Superior temporal gyrus (tissue), 1 donor: ENCODE data around the gene MSANTD1.
"Not testable (repeated sequence)": the region's sequence is repeated elsewhere in the genome, so short reads cannot be mapped to it uniquely, and the experiment has no call there.

Experiments
- DNase-seq: peaks from one replicate; pipeline ENCODE4 v3.0.0-alpha.2; 2016; ENCODE audit errors: extremely low spot score

The MSANTD1 gene

DNA sequence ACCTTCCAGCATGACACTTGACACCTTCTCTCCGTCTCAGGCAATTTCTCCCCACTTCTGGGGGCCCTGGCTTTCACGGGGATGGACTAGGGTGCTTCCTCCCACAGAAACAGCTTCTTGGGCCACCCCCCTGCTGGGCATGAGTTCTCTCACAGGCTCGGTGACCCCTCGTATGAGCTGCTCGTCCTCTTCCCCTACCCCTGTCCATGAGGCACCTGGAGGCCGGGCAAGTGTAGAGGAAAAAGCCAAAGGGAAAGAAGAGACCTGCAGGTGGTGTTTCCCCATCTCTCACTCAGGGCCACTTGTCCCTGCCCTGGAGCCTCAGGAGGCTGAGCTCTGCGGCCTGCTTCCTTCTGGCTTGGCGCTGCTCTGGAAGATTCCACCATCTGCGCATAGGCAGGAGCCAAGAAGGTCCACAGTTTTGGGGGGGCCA, 41.9 kb downstream of the MSANTD1 start:
- DNase-seq = no peak

DNA sequence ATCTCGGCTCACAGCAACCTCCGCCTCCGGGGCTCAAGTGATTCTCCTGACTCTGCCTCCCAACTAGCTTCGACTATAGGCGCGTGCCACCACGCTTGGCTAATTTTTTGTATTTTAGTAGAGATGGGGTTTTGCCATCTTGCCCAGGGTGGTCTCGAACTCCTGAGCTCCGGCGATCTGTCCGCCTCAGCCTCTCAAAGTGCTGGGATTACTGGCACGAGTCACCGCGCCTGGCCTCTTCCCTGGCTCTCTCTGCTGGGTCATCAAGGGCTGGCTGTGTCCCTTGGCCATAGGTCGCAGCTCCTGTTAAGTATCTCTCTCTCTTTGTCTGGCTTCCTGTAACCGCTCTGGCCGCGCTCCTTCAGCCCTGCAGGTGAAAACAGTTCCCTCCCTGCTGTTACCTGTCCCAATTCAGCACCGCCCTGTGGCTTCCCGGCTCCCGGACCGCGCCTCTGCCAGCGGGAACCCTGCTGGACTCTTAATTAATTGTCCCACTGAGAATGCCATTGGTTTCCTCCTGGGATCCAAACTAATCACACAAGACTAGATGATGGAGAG, 42.5 kb downstream of the MSANTD1 start:
- DNase-seq = no peak

DNA sequence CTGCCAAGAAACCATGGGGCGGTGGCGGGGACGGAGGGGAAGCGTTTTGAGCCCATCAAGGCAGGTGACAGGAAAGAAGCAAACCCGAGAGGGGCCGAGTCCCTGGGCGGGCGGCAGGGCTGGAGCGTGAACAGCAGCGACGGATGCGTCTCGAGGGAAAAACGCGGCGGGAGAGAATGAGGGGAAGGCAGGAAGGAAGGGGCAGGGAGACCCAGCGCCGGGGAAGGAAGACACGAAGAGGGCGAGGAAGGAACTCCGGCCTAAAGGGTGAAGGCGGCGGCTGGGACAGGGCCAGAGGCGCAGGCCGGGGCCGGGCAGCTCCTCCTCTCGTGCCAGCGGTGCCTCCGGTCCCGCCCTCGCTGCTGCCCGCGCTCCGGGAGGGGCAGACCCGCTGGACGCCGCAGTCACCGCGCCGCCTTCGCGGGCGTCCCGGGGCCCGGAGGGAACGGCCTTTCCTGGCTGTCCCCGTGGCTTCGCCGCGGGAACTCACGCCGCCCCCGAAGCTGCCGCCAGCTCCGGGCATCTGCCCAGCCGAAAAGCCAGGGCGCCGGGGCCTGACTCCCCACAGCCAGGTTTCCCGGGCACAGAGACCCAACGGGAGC, 43.1 kb downstream of the MSANTD1 start:
- DNase-seq = peak; percentile 32

DNA sequence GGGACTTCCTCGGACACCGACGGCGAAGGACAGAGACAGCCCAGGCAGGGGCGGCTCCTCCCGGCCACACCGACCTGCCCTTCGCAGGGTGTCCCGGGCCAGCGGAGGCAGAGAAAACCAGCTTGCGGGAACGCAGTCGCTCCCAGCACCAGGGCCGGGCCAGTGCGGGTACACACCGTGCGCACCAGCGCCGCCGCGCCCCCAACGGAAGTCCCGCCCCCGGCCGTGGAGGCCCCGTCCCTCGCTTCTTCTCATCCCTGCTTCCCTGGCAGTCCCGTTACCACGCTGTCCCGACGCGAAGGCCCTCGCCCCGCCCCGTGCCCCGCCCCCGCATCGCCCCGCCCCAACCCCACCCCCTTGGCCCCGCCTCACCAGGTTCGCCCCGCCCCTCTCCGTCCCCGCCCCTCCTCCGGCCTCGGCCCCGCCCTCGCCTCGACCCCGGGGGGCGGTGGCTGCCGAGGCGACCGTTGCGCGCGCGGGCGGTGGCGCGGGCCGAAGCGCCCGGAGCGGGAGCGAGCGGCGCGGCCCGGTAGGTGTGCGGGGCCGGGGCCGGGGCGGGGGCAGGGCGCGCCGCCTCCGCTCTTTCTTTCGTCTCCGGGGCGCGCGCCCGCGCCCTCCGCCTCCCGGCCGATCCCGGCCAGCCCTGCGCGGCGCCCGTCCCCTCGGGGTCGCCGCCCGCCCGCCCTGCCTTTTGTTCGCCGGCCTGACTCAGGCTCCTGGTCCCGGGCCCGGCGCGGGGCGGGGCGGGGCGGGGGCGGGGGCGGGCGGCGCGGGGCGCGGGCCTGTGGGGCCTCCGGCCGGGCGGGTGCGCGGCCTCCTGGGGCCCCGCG, 43.8 kb downstream of the MSANTD1 start, which contains the start of gene RGS12:
Gene RGS12 (plus strand): TSS at position 451 of the 830 bp plus-strand sequence. CDS start 23,150 bp downstream, outside the sequence.
- DNase-seq = peak; percentile 90

DNA sequence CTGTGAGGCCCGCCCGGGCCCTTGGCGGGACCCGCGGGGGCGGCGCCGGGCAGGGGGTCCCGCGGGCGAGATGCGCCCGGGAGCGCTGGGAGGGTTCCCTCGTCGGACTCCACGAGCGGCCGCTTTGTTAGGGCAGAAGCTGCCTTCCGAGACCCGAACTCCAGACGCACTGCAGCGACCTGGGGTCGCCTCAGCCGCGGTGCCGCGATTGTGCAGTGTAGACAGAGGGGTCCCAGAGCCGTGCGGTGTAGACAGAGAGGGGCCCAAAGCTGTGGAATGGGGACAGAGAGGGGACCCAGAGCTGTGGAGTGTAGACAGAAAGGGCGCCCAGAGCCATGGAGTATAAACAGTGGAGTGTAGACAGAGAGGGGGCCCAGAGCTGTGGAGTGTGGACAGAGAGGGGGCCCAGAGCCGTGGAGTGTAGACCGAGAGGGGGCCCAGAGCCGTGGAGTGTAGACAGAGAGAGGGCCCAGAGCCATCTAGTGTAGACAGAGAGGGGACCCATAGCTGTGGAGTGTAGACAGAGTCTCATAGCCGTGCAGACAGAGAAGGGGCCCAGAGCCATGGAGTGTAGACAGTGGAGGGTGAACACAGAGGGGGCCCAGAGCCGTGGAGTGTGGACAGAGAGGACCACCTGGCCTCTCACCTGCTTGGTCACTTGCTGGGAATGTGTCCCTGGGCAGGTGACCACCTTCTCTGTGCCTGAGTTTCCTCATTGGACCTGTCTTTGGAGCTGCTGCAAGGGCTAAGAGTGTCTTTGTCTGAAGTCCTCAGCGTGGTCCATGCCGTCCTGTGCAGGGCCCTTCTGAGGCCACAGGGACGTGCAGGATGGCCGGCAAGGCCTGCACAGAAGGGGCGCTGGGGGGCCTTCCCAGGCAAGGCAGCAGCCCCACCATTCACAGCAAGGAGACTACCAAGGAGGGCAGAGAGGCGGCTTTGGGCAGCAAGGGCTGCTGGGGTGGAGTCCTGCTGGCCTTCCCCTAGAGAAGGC, 44.7 kb downstream of the MSANTD1 start:
- DNase-seq = no peak

DNA sequence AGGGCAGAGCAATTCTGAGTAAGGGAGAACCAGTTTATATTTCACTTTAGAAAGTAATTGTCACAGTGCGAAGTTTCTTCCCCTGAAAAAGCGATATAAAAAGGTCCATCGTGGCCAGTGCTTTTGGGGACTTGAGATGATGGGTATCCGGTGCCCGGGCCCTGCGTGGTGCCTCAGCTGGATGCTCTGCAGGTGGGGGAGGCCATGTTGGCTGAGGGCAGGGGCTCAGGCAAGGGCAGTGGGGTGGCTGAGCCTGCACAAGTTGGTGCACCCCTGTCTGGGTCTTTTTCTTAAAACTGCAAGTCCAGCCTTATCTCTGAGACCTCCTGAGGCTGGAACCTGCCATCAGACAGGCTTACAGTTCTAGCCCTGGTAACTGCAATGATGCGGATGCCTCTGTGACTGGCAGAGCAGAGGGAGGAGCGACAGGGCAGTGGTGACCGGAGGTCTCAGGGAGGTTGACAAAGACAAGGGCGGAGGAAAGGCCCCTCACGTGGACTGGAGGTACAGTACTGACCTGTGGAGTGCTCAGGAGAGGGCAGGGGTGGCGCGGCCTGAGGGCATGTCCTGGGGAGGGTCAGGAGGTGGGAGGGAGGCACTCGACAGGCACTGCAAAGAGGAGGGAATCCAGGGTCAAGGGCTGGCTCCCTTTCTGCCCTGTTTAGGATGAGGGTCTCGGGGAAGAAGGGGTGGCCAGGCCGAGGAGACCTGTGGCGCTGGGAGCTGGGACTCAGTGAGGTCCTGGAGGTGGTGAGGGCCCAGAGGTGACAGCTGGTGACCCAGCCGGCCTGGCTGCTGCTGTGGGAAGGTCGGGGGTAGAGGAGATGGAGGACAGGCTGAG, 45.7 kb downstream of the MSANTD1 start:
- no peak for DNase-seq

DNA sequence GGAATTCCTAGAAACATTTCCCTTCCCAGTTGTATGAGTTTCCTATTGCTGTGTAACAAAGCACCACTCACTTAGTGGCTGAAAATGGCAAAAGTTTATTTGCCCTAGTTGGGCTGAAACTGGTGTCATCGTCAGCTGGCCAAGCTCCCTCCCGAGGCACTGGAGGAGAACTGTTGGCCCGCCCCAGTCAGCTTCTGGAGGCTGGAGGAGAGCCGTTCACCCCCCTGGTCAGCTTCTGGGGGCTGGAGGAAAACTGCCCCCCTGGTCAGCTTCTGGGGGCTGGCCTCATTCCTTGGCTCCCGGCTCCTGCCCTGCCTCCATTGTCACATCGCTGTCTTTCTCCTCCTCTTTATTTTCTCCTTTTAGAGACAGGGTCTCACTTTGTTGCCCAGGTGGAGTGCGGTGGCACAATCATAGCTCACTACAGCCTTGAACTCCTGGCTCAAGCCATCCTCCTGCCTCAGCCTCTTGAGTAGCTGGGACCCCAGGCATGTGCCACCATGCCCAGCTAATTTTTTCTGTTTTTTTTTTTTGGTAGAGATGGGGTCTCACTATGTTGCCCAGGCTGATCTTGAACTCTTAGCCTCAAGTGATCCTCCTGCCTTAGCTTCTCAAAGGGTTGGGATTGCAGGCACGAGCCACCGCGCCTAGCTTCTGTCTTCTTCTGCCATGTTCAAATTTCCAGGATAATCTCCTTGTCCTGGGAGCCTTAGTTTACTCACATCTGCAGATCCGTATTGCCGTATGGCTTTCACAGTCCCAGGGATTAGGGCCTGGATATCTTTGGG, 47.1 kb downstream of the MSANTD1 start:
- no peak for DNase-seq

DNA sequence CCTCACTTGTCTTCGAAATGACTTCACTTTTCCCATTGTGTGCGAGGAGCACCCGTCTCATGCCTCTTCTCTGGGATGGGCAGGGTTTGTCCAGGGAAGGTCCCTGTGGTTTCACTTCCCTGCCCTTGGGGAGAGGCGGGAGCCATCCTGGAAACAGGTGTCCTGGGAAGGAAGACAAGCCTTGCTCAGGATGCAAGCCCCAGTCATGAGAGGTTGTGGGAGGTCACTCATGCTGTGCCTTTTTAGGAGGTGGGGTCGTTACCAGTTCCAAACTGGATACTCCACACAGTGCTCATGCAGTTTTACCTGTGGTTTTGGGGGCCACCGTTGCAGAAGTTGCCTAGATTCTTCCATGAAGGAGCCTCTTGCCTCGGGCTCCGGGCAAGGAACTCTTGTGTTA, 47.7 kb downstream of the MSANTD1 start:
- no peak for DNase-seq

DNA sequence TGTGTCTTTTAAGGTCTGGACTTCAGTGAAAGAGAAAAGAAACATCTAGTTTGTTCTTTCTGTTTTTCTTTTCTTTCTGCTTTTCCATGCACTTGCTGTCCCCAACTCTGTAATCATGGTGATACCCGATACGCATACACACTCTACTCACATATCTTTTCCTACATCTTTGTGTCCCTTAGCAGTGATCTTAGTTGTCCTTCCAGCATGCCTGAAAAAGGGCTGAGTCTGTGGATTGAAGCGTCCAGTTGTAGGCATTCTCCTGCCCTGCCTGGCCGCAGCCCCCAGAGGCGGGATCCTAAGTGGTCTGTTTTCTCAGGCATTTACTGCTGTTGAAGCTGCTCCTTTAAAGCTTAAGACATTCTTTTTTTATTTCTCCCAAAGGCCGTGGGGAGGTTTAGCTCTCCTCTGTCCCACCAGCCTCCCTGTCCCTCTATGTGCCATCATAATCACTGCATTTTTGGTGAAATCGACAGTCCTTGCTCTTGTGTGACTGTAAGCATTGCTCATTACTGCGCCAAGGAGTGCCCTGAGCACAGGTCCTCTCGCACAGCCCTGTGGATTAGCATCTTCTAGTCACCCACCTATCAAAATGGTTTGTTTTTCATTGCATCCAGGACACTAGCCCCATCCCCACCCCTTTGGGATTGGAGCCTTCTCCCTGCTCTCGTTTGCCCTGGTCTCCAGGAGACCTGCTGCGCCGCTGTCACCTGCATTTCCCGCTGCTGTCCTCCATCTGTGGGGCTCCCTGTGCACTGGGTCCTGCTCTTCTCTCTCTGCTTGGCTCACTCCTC, 48.3 kb downstream of the MSANTD1 start:
- DNase-seq = no peak

DNA sequence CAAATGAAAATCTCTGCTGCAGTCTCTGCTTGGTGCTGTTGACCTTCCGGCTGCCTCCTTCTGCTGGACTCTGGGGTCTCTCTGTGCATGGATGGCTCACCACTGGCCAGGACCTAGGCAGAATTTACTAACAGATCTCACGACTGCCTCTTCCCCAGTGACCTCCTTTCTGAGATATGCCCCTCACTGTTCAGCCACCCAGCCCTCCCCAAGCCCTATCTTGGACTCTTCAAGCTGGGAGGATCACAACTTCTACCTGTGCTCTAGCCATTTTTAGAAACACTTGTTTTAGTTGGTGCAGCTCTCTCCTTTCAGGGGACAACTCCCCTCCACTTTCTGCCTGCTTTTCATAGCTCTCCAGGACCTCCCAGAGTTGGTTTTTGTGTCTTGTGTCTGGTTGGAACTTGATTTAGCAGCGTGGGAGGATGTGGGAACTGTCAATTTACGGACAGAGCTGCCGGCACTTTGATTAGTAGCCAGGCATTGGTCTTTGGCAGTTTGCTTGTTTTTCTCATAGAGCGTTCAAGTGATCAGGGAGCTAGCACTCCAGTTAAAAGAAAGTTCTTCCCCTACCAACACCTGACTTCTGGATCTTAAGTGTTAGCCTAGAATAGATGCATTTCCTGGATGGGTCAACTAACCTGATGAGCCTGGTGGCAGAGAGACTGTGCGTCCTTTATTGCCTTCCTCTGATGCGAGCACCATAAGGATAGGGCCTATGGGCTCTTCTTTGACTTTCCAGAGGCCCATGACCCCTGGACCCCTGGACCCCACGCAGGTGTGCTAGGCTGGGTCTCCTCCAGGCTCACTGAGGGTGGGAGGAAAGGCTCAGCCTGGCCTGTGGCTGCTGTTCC, 50.4 kb downstream of the MSANTD1 start:
- no peak for DNase-seq

DNA sequence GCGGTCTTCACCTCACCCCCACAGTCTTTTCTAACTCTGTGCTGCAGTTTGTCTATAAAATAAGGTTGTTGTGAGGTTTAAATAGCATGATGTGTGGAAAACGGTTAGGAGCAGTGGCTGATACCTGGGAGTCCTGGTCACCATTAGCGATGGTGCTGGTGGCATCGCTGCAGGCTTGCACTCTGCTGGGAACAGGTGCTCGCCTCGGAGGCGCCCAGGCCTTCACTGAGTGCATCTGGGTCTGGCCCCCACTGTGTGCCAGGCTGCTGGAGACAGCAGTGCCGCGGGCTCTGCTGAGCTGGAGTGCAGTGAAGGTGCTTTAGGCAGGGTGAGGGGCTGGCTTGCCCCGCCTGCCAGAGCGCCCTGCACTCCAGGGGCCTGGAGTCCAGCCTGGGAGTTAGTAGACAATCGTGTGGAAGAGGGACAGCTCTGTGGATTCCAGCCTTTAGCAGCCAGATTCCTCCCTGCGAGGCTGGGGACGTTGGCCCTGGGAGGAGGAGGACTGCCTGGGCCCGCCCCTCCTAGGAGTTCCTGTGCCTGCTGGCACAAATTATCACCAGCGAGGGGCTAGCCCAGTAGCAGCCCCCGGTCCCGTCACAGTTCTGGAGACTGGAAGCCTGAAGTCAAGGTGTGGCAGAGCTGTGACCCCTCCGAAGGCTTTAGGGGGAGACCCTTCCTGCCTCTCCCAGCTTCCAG, 51.2 kb downstream of the MSANTD1 start:
- no peak for DNase-seq

DNA sequence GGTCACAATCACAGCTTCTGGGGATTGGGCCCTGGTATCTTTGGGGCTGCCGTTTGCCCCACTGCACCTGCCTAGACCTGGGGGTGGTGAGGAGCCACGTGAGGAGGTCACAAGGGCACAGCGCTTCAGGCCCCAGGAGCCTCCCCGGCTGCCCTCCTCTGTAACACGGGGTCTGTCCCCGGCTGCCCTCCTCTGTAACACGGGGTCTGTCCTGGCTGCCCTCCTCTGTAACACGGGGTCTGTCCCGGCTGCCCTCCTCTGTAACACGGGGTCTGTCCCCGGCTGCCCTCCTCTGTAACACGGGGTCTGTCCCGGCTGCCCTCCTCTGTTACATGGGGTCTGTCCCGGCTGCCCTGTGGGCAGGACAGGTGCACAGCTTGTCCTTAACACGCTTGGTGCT, 51.9 kb downstream of the MSANTD1 start:
- not testable (repeated sequence) for DNase-seq

DNA sequence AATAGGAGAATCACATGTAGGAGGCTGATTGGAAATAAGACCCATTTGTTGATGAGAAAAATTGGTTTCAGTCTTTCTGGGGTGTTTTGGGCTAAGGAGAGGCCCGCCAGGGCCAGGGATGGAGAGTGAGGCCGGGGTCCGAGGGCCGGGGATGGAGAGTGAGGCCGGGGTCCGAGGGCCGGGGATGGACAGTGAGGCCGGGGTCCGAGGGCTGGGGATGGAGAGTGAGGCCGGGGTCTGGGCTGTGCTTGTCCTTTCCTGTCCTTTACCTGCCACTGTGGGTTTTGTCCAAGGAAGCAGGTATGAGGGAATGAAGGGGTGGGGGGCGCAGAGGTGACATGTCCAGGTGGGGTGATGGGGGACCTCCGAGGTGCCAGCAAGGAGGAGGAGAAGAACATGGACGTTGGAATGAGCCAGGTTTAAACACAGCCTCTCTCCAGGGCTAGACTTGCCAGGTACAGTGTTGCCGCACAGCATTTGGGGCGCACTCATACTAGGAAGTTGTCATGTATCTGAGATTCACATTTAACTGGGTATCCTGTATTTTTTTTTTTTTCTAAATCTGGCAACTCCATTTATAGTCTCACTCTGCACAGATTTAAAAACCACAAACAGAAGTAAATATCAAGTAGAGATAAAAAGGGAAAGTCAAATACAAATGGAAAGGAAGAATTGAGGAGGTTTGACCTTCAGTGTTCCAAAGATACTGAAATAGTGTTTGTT, 52.7 kb downstream of the MSANTD1 start:
- no peak for DNase-seq

DNA sequence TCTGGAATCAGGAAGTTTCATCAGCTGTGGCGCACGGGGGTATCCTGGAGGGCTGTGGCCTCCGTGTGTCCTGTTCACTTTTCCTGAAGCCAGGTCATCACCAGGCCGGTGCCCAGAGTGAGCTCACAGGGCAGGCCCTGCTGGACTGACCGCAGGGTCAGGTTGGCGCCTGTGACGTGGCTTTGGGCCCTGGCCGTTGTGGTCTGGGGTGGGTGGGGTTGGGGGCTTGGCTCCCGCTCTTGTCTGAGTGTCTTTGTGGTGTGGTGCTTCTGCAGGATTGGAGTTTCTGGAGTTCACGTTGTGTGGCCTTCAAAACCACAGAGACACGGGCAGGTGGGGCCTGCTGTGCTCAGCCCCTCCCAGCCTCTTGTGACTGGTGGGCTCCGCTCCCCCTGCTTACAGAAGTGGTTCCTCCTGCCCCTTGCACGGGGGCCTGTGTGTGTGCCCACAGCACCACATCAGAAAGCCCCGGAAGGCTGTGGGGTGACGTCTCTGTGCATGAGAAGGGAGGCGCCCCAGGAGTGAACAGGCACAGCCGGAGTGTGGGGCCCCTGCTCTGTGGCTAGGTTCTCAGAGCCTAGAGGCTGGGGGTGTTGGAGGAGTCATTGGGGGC, 53.3 kb downstream of the MSANTD1 start:
- DNase-seq = no peak

DNA sequence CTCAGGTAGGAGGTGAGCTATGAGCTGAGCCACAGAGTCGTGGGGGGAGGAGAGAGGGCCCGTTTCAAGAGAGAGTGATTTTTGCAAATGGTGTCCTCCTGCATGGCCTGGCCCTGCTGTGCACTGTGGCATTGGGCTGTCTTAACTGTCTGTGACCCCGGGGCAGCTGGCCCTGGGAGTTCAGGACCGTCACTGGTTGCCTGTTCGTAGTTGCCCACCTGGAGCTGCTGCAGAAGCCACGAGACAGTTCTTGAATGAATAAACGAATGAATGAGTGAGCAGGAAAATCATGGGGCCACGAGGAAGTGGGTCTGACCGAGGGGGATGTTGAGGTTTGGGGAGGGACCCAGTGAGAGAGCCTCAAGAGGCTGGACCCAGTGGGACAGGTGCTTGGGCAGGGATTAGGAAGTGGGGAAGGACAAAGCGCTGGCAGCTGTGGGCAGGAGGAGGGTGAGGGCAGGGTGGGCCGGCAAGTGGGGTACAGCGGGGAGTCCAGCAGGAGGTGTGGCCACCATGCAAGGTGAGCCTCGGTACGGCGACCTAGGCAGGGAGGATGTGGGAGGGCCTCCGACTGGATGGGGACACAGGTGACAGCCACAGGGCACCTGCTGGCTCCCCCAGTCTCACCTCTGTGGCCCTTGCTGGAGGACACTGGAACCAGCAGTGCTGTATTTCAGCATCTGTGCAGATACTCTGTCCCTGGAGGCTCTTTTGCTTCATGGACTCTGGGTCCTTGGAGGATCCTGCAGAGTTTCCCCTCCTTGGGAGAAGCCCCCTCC, 54.0 kb downstream of the MSANTD1 start:
- no peak for DNase-seq

DNA sequence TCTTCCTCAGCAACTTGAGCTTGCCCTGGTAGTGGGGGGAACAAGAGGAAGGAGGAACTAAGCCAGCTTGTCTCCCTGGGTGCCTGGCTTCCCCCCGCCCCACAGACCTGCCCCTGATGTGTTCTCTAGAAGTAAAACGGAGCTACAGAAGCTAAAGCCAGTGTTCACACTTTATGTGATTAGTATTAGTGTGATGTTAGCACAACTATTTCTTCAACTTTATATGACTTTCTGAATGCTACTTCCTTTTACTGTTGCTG, 54.5 kb downstream of the MSANTD1 start:
- no peak for DNase-seq
